SU-DHL-6 (cell line): ENCODE data around the gene RTN4R.

Experiments used
- EZH2phosphoT487 ChIP-seq: fragments of 200-600 bp; sonication (generic), shearing (Covaris generic); conservative IDR thresholded peaks from 2 replicates; pipeline ENCODE4 v1.6.1; 2018; ENCODE audit warnings: mild to moderate bottlenecking, antibody characterized with exemption, low read length, moderate library complexity, mixed read lengths
- TF ChIP-seq, protein P1 (sequence below): fragments of 200-600 bp; sonication (generic); IDR thresholded peaks from one replicate; pipeline ENCODE4 v1.5.1; 2017; ENCODE audit warnings: antibody characterized with exemption, mild to moderate bottlenecking, low read length, moderate library complexity; ENCODE audit not compliant: insufficient read depth, poor library complexity, severe bottlenecking

DNA sequence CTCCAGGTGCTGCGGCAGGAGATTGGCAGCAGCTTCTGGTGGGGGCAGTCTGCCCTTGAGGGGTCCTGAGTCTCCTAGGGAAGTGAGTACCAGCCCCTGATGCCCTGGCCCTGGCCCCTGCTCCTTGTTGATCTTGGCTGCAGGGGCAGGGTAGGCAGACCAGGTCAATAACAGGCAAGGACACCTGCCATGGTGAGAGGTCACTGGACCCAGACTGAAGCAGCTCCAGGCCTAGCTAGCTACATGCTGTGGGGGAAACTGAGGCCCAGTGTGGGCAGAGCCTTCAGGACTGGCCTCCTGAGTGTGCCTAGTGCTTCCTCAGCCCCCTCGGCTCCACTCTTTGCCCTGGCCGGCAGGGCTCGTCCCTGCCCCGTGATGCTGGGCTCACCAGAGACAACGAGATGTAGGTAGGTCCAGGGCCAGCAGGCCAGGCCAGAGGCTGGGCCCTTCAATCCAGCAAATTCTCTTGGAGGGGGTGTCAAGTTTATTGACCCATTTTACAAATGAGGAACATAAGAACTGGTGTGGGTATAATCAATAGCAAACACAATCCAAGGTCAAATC is 20.4 kb downstream of the RTN4R start:
- TF ChIP-seq, protein P1, sequence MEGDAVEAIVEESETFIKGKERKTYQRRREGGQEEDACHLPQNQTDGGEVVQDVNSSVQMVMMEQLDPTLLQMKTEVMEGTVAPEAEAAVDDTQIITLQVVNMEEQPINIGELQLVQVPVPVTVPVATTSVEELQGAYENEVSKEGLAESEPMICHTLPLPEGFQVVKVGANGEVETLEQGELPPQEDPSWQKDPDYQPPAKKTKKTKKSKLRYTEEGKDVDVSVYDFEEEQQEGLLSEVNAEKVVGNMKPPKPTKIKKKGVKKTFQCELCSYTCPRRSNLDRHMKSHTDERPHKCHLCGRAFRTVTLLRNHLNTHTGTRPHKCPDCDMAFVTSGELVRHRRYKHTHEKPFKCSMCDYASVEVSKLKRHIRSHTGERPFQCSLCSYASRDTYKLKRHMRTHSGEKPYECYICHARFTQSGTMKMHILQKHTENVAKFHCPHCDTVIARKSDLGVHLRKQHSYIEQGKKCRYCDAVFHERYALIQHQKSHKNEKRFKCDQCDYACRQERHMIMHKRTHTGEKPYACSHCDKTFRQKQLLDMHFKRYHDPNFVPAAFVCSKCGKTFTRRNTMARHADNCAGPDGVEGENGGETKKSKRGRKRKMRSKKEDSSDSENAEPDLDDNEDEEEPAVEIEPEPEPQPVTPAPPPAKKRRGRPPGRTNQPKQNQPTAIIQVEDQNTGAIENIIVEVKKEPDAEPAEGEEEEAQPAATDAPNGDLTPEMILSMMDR: no peak
- TF ChIP-seq EZH2phosphoT487: no peak
